Mesenteric fat pad (tissue), 1 donor: ENCODE results near the gene YAE1. TPM values are rescaled to one million over a fixed set of nuclear protein-coding genes. Genes with fewer than 3 reads are reported as not detected.
"Not testable (repeated sequence)": the region's sequence is repeated elsewhere in the genome, so short reads cannot be mapped to it uniquely, and the experiment has no call there.

Source experiments
- DNase-seq: peaks from one replicate; pipeline ENCODE4 v3.0.0-alpha.2; 2020; ENCODE audit warnings: low spot score
- long read RNA-seq: library from polyadenylated mRNA; unstranded; transcript quantifications from one replicate; pipeline ENCODE4 v2.0.0, GENCODE V29; 2020
- total RNA-seq: library from RNA; stranded (reverse); fragmentation: NEBNext Ultra II Directional; extraction: Animal tissue kit (Norgen Biotek cat#: 25700); gene quantifications from one replicate; pipeline ENCODE4 v1.2.1, GENCODE V29; 2021
- donor health status: DM: yes; HTN: yes; CAD: no.

YAE1 gene
- 13.9 TPM for total RNA-seq
- long read RNA-seq, transcript YAE1-201 (3 exons, 899 nt), result major isoform, 13 of 16 reads
- long read RNA-seq, partial matches to known transcripts, result 0 of 16 reads
- long read RNA-seq, other reads (novel, unspliced or antisense), result 2 of 16 reads

- peak; percentile 94 for DNase-seq
These were observed at the start of gene YAE1 for GRCh38 chr7:39566023-39566921. Gene YAE1, plus strand, starts transcription at chr7:39566404. Its CDS starts 15 bp downstream, at chr7:39566419.

- DNase-seq, result no peak
These were observed 49.7 kb upstream of the YAE1 start for GRCh38 chr7:39516498-39516897.

GRCh38 chr7:39517240-39517639, 49.0 kb upstream of the YAE1 start:
- no peak for DNase-seq

GRCh38 chr7:39525926-39526325, 40.3 kb upstream of the YAE1 start:
- DNase-seq, result no peak

GRCh38 chr7:39526666-39527065, 39.5 kb upstream of the YAE1 start:
- DNase-seq, result no peak

GRCh38 chr7:39527296-39527695, 38.9 kb upstream of the YAE1 start:
- DNase-seq, result no peak

GRCh38 chr7:39527951-39528350, 38.3 kb upstream of the YAE1 start:
- DNase-seq, result no peak

GRCh38 chr7:39528849-39529248, 37.4 kb upstream of the YAE1 start:
- no peak for DNase-seq

- no peak for DNase-seq
These were observed 36.6 kb upstream of the YAE1 start for GRCh38 chr7:39529582-39529981.

- no peak for DNase-seq
These were observed 35.2 kb upstream of the YAE1 start for GRCh38 chr7:39530971-39531370.

- DNase-seq, result no peak
These were observed 34.4 kb upstream of the YAE1 start for GRCh38 chr7:39531818-39532217.

- no peak for DNase-seq
These were observed 33.4 kb upstream of the YAE1 start for GRCh38 chr7:39532832-39533231.

GRCh38 chr7:39534599-39534998, 31.6 kb upstream of the YAE1 start:
- no peak for DNase-seq

- DNase-seq, result no peak
These were observed 31.1 kb upstream of the YAE1 start for GRCh38 chr7:39535064-39535463.

- no peak for DNase-seq
These were observed 30.5 kb upstream of the YAE1 start for GRCh38 chr7:39535720-39536119.

- DNase-seq, result no peak
These were observed 29.3 kb upstream of the YAE1 start for GRCh38 chr7:39536951-39537350.

- no peak for DNase-seq
These were observed 26.4 kb upstream of the YAE1 start for GRCh38 chr7:39539816-39540215.

GRCh38 chr7:39540320-39540719, 25.9 kb upstream of the YAE1 start:
- DNase-seq, result no peak

GRCh38 chr7:39541511-39541910, 24.7 kb upstream of the YAE1 start:
- no peak for DNase-seq

- not testable (repeated sequence) for DNase-seq
These were observed 21.4 kb upstream of the YAE1 start for GRCh38 chr7:39544774-39545173.

- no peak for DNase-seq
These were observed 18.9 kb upstream of the YAE1 start for GRCh38 chr7:39547336-39547735.

- DNase-seq, result no peak
These were observed 15.8 kb upstream of the YAE1 start for GRCh38 chr7:39550411-39550810.

GRCh38 chr7:39553436-39553835, 12.8 kb upstream of the YAE1 start:
- no peak for DNase-seq
